T-cell (primary cell): ENCODE data around the gene NPEPL1. TPM values are rescaled to one million over a fixed set of nuclear protein-coding genes. Genes with fewer than 3 reads are reported as not detected.

ENCODE experiments used
- ATAC-seq, 4 experiments: fragments of 200-7000 bp in 3 of 4; fragments of 150-1000 bp in 1 of 4; cut with Tn5 transposase; replicated peaks in 1 of 4; 1 replicate in 3 of 4; 2 replicates in 1 of 4; pipeline ENCODE4 v1.10.0; 2021; ENCODE audit warnings: moderate library complexity in 3 of 4, mild to moderate bottlenecking in 2 of 4, moderate number of reproducible peaks in 1 of 4
- CTCF ChIA-PET, 2 donors: fragments of 300-600 bp; sonication (Branson Sonifier 250); formaldehyde crosslinking; loops; one replicate each; lab custom pipeline; 2022; ENCODE audit warnings: antibody characterized with exemption in 2 of 2; lab: Charles Lee
- POLR2A ChIA-PET, 2 donors: fragments of 300-600 bp; sonication (Branson Sonifier 250); formaldehyde crosslinking; loops; one replicate each; lab custom pipeline; 2022; ENCODE audit warnings: antibody characterized with exemption in 2 of 2; lab: Charles Lee
- DNase-seq, 35 experiments: peaks; one replicate each; pipeline versions ENCODE4 v3.0.0 to v3.0.0-alpha.2; 2013 to 2023
- H3K27ac ChIP-seq: one replicate; pipeline ENCODE4 v1.5.1; 2013; ENCODE audit warnings: low read length
- H3K27me3 ChIP-seq, 2 experiments: replicated peaks in 1 of 2; 1 replicate in 1 of 2; 2 replicates in 1 of 2; pipeline versions ENCODE4 v1.6.1 to v1.7.0; 2013; ENCODE audit warnings: low read length in 1 of 2, mixed read lengths in 1 of 2; ENCODE audit not compliant: control insufficient read depth in 2 of 2, insufficient read depth in 2 of 2; ENCODE audit errors: extremely low read depth in 1 of 2
- H3K36me3 ChIP-seq, 2 donors: 1 replicate in 1 of 2; 2 replicates in 1 of 2; pipeline versions ENCODE4 v1.6.1 to v1.7.0; 2013; ENCODE audit warnings: low read length in 1 of 2; ENCODE audit not compliant: control insufficient read depth in 2 of 2, insufficient read depth in 1 of 2; ENCODE audit errors: extremely low read depth in 1 of 2
- H3K4me1 ChIP-seq, 2 experiments: 1 replicate in 1 of 2; 2 replicates in 1 of 2; pipeline versions ENCODE4 v1.6.1 to v1.7.0; 2013; ENCODE audit warnings: low read length in 2 of 2, mixed read lengths in 1 of 2; ENCODE audit not compliant: insufficient read depth in 2 of 2, control insufficient read depth in 1 of 2; ENCODE audit errors: extremely low read depth in 1 of 2
- H3K4me3 ChIP-seq, 2 donors: 1 replicate in 1 of 2; 2 replicates in 1 of 2; pipeline versions ENCODE4 v1.5.1 to v1.7.0; 2013; ENCODE audit warnings: mild to moderate bottlenecking in 2 of 2, low read length in 1 of 2, moderate library complexity in 1 of 2; ENCODE audit not compliant: control insufficient read depth in 1 of 2; ENCODE audit errors: extremely low read depth in 1 of 2
- H3K9me3 ChIP-seq: 2 replicates; pipeline ENCODE4 v1.7.0; 2013
- H3K27ac Mint-ChIP-seq, 2 donors: one replicate each; pipeline ENCODE4 v1.8.0; 2020 to 2021; ENCODE audit warnings: mild to moderate bottlenecking in 2 of 2, mixed read lengths in 2 of 2
- H3K27me3 Mint-ChIP-seq, 2 donors: one replicate each; pipeline ENCODE4 v1.8.0; 2021 to 2022; ENCODE audit warnings: mixed read lengths in 2 of 2
- H3K36me3 Mint-ChIP-seq: one replicate; pipeline ENCODE4 v1.8.0; 2021; ENCODE audit warnings: mixed read lengths
- H3K4me1 Mint-ChIP-seq, 3 donors: one replicate each; pipeline ENCODE4 v1.8.0; 2020 to 2022; ENCODE audit warnings: mixed read lengths in 3 of 3, mild to moderate bottlenecking in 1 of 3
- H3K4me3 Mint-ChIP-seq, 3 donors: one replicate each; pipeline ENCODE4 v1.8.0; 2020 to 2022; ENCODE audit warnings: mild to moderate bottlenecking in 3 of 3, mixed read lengths in 3 of 3, moderate library complexity in 3 of 3
- H3K9me3 Mint-ChIP-seq, 3 donors: one replicate each; pipeline ENCODE4 v1.8.0; 2020 to 2022; ENCODE audit warnings: mixed read lengths in 3 of 3
- WGBS: methylation state at CpG from one replicate; pipeline ENCODE4 v1.1.5; 2013; ENCODE audit warnings: missing lambda C conversion rate; ENCODE audit not compliant: insufficient coverage; 5-methylcytosine and 5-hydroxymethylcytosine counted together
- total RNA-seq, 35 experiments: library from RNA in 6 of 35; stranded (reverse) in 6 of 35; fragments of 120-200 nt in 1 of 35; gene quantifications; one replicate each; pipeline versions ENCODE4 v1.2.1 to v1.2.4 and lab custom pipeline; 2013 to 2026

NPEPL1 gene
- total RNA-seq, 5 donors from 2014 or later (not counting 1 experiment from before 2014, with no cell fraction given): 49.6 to 79.0 (median 69.3) TPM

- no peaks in the 10 kb centered on the region for H3K9me3 ChIP-seq
- no peaks in the 10 kb centered on the region for H3K36me3 ChIP-seq
- no CpG with 5 or more reads among the region's 1 CpG for WGBS
- no peak overlapping the region for H3K4me3 ChIP-seq
- Mint-ChIP-seq H3K27me3 (peaks cover 24 to 43% of the 10 kb centered on the region in 2 donors), H3K4me3 (no peak overlapping the region), H3K36me3 (no peaks in the 10 kb centered on the region), H3K27ac (no peak overlapping the region), H3K9me3 (no peaks in the 10 kb centered on the region), H3K4me1 (no peaks in the 10 kb centered on the region)
- DNase-seq: no peak
- POLR2A ChIA-PET: no interaction called here
- peaks cover 0 to 46% of the 10 kb centered on the region in 2 experiments for H3K27me3 ChIP-seq
- no peak for ATAC-seq
- CTCF ChIA-PET: no interaction called here
- H3K4me1 ChIP-seq: no peaks in the 10 kb centered on the region
- no peak overlapping the region for H3K27ac ChIP-seq
Observed at GRCh38 chr20:58744836-58745235, 52.2 kb downstream of the NPEPL1 start.

DNA sequence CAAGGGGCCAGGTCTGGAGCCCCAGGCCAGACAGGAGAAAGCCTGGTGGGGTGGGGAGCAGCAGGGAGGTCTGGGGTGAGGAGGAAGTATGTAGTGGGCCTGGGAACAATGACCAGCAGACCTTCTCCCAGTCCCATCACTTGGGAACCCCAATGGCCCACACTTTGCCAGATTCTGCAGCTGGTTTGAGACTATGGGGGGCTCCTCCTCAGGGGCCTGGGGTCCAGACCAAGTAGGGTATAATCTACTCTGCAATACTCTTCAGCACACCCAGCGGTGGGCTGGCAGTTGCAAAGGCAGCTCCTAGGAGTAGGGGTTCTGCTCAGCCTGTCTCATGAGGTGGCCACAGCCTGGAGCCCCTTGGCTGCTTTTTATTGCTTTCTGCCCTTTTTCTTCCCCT is 52.8 kb downstream of the NPEPL1 start:
- Mint-ChIP-seq H3K9me3 (no peaks in the 10 kb centered on the region), H3K27me3 (peaks cover 29 to 42% of the 10 kb centered on the region in 2 donors), H3K27ac (no peak overlapping the region), H3K4me1 (no peaks in the 10 kb centered on the region), H3K4me3 (no peak overlapping the region), H3K36me3 (no peaks in the 10 kb centered on the region)
- ChIA-PET CTCF (no interaction called here), POLR2A (no interaction called here)
- no CpG with 5 or more reads among the region's 1 CpG for WGBS
- no peaks in the 10 kb centered on the region for H3K36me3 ChIP-seq
- H3K9me3 ChIP-seq: no peaks in the 10 kb centered on the region
- no peak overlapping the region for H3K27ac ChIP-seq
- H3K27me3 ChIP-seq: peaks cover 0 to 48% of the 10 kb centered on the region in 2 experiments
- no peak for DNase-seq
- H3K4me3 ChIP-seq: no peak overlapping the region
- no peak for ATAC-seq
- H3K4me1 ChIP-seq: no peaks in the 10 kb centered on the region

DNA sequence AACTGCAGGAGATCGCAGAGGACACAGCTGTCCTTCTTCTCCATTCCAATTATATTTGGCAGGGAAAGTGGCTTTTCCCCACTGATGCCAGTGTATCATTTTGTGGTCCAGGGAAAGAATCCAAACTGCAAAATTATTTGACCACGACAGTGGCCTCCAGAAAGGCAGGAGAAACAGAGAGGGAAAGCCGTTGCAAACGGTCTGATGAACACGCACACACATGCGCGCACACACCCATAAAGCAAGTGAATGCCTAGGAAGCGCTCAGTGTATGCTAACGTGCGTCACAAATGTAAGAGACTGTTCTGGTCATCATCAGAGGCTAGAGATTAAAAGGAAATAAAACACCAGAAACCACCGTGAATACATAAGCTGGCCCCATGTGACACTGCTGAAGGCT is 54.0 kb downstream of the NPEPL1 start:
- Mint-ChIP-seq H3K27me3 (peaks cover 36 to 46% of the 10 kb centered on the region in 2 donors), H3K27ac (no peak overlapping the region), H3K4me3 (no peak overlapping the region), H3K9me3 (no peaks in the 10 kb centered on the region), H3K4me1 (no peaks in the 10 kb centered on the region), H3K36me3 (no peaks in the 10 kb centered on the region)
- Histone ChIP-seq H3K27ac (no peak overlapping the region), H3K27me3 (peaks cover 0 to 42% of the 10 kb centered on the region in 2 experiments), H3K36me3 (no peaks in the 10 kb centered on the region), H3K4me1 (no peaks in the 10 kb centered on the region), H3K4me3 (no peak overlapping the region), H3K9me3 (no peaks in the 10 kb centered on the region)
- ATAC-seq: no peak
- 86% methylated on average over 8 of the region's 11 CpGs for whole genome bisulfite sequencing
- ChIA-PET POLR2A (no interaction called here), CTCF (no interaction called here)
- DNase-seq: no peak

DNA sequence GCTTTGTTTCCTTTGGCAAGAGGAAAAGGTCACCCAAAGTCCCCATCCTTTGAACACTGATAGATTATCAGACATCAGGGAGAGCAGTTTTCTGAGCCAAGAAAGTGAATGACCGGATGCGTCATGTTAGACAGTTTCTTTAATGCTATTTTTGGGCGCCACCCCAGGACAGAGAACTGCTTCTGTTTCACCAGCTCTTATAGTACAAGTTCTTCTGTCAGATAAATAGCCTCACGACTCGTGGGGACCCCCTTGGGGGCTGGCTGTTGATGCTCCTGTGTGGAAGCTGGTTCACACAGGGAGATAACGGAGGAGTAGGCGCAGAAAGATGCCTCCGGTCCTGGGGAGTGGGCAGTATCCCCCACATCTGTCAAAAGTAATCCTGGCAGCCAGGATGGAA is 54.6 kb downstream of the NPEPL1 start:
- Histone ChIP-seq H3K27me3 (peaks cover 0 to 46% of the 10 kb centered on the region in 2 experiments), H3K36me3 (no peaks in the 10 kb centered on the region), H3K27ac (no peak overlapping the region), H3K4me1 (no peaks in the 10 kb centered on the region), H3K4me3 (no peak overlapping the region), H3K9me3 (no peaks in the 10 kb centered on the region)
- Mint-ChIP-seq H3K9me3 (no peaks in the 10 kb centered on the region), H3K4me3 (no peak overlapping the region), H3K27ac (no peak overlapping the region), H3K27me3 (peaks cover 40 to 50% of the 10 kb centered on the region in 2 donors), H3K4me1 (no peaks in the 10 kb centered on the region), H3K36me3 (no peaks in the 10 kb centered on the region)
- ChIA-PET CTCF (no interaction called here), POLR2A (no interaction called here)
- WGBS: 93% methylated on average over 3 of the region's 8 CpGs
- ATAC-seq (no peak), DNase-seq (no peak)

DNA sequence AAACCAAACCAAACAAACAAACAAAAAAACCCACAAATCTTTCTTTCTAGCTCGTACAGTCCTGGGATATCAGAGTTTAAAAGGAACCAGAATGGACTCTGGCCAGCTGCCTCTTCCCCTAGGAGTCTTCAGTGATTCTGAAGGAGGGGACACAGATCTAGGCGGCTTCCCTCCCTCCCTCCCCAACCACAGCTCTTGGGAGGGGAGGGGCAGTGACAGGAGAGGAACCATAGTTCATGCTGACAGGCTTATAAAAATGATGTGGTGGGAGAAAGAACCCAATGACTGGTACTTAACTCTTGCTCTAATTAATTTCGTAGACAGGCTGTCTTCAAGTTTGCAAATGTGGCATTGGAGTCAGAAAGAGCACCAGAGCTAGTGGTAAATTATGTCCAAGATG is 56.0 kb downstream of the NPEPL1 start:
- Mint-ChIP-seq H3K27me3 (peaks cover 34 to 46% of the 10 kb centered on the region in 2 donors), H3K4me3 (no peak overlapping the region), H3K4me1 (no peaks in the 10 kb centered on the region), H3K27ac (no peak overlapping the region), H3K9me3 (no peaks in the 10 kb centered on the region), H3K36me3 (no peaks in the 10 kb centered on the region)
- H3K27ac ChIP-seq: no peak overlapping the region
- H3K27me3 ChIP-seq: peaks cover 0 to 40% of the 10 kb centered on the region in 2 experiments
- no peaks in the 10 kb centered on the region for H3K9me3 ChIP-seq
- 80% methylated on average over 1 of the region's 3 CpGs for WGBS
- H3K4me1 ChIP-seq: no peaks in the 10 kb centered on the region
- ATAC-seq: no peak
- POLR2A ChIA-PET: no interaction called here
- H3K36me3 ChIP-seq: no peaks in the 10 kb centered on the region
- no peak overlapping the region for H3K4me3 ChIP-seq
- DNase-seq: no peak
- CTCF ChIA-PET: no interaction called here

DNA sequence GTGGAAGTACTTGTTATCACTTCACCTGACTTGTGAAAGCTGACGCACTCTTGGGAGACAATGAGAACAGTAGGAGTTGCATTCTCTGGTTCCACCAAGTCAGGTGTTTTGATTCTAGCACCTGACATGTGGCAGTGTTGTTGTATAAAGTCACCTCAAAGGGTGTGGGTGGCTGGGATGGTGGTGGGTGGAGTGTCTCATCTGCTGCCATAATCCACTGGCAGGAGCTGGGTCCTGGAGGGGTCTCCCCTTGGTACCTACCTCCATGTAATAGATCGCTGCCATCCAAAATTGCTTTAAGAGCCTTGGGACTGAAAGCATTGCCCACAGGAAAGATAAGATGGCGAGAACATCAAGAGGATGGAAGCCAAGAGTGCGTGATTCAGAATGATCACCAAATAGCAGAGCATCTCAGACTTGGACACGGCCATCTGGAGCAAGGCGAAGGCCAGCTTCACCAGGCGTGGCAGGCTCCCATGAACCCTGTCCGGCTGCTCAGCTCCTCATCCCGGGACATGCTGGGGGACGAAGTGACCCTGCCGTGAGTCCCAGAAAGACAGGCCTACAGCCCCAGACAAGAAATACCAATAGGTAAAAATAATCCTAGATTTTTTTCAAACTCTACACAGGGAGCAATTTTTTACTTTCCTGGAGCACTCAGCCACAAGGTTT is 56.6 kb downstream of the NPEPL1 start:
- H3K36me3 Mint-ChIP-seq: no peaks in the 10 kb centered on the region

More for the DNA sequence above, 56.6 kb downstream of the NPEPL1 start:
- no peak for DNase-seq
- peaks cover 34 to 50% of the 10 kb centered on the region in 2 donors for H3K27me3 Mint-ChIP-seq
- ATAC-seq: no peak
- Histone ChIP-seq H3K9me3 (no peaks in the 10 kb centered on the region), H3K27me3 (peaks cover 0 to 42% of the 10 kb centered on the region in 2 experiments), H3K27ac (no peak overlapping the region), H3K36me3 (no peaks in the 10 kb centered on the region), H3K4me1 (no peaks in the 10 kb centered on the region), H3K4me3 (no peak overlapping the region)
- H3K4me3 Mint-ChIP-seq: no peak overlapping the region
- no peaks in the 10 kb centered on the region for H3K4me1 Mint-ChIP-seq
- POLR2A ChIA-PET: interaction anchor here in 1 of 2 donors (0.6 kb wide), 1 partner anchor 55 kb away, joined by 3 read pairs; no protein-coding TSS in a partner anchor
- H3K27ac Mint-ChIP-seq: no peak overlapping the region
- CTCF ChIA-PET: no interaction called here
- no peaks in the 10 kb centered on the region for H3K9me3 Mint-ChIP-seq
- 72% methylated on average over 8 of the region's 11 CpGs for WGBS
